NT2/D1 (cell line): ENCODE data around the gene LHX3.

ENCODE experiments used
- SUZ12 ChIP-seq: IDR thresholded peaks from 2 replicates; pipeline ENCODE4 v1.6.1; 2011; ENCODE audit not compliant: insufficient read length, insufficient read depth; ENCODE audit errors: extremely low read depth
- YY1 ChIP-seq: IDR thresholded peaks from 2 replicates; pipeline ENCODE4 v1.6.1; 2011; ENCODE audit not compliant: insufficient read length, insufficient read depth
- ZNF274 ChIP-seq: IDR thresholded peaks from 2 replicates; pipeline ENCODE4 v1.6.1; 2011; ENCODE audit warnings: mild to moderate bottlenecking, low read depth, low read length

DNA sequence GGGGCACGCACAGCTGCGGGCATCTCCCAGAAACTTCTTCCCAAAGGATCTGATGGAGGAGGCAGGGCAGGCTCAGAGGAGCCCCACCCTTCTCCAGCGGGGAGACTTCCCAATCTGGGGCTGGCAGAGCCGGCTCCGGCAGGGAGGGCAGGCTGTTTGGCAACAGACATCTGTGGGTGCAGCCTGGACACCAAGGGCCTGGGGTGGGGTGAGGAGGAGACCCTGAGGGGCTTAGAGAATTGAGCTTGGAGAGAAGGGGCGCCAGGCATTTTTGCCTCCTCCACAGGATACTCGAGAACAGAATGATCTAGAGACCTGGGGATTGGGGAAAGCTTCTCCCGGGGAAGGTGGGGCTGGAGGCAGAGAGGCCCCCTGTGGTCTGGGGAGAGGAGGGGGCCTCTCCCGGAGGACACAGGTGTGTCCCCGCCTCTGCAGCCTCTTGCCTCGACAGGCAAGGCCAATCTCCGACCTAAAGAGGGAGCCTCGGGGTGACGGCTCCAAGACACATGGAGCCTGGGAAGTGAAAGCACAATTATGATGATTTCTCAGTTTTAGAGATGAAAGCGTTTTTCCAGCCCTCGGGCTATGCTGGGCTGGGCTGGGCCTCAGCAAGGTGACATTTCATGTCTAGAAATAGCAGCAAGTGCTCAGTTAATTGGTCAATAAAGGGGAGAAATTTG, 8.4 kb downstream of the LHX3 start:
- no peak for TF ChIP-seq YY1
- no peak for TF ChIP-seq ZNF274
- no peak for TF ChIP-seq SUZ12
